Spleen (tissue), 7 donors: Measurements from ENCODE around the gene DHRSX.

Source experiments
- CTCF ChIP-seq, 11 experiments: fragments of 200-600 bp in 7 of 11; fragments of 450-650 bp in 4 of 11; sonication (generic) in 4 of 11; IDR thresholded peaks in 8 of 11; conservative IDR thresholded peaks in 3 of 11; 1 replicate in 7 of 11; 2 replicates in 4 of 11; pipeline versions ENCODE4 v1.4.0 to v1.8.0; 2016 to 2021; ENCODE audit warnings: antibody characterized with exemption in 11 of 11, inconsistent platforms in 4 of 11, mild to moderate bottlenecking in 1 of 11
- POLR2A ChIP-seq, 3 donors: fragments of 450-650 bp; IDR thresholded peaks; one replicate each; pipeline ENCODE4 v1.5.1; 2017; ENCODE audit warnings: antibody characterized with exemption in 3 of 3, mild to moderate bottlenecking in 1 of 3
- donor health status: DM: no; HTN: no; CAD: no; lungs with moderate emphysema.
- donor health status: DM: no; HTN: no; CAD: no.
- donor health status: DM: no; HTN: no; CAD: no.

- no peak for TF ChIP-seq CTCF (IDR thresholded peaks at IDR 0.05 in 8 of 11, conservative IDR thresholded peaks at IDR 0.05 in 3 of 11)
- no peak for TF ChIP-seq POLR2A (IDR thresholded peaks at IDR 0.05)
Measured at GRCh38 chrX:2424317-2424716, 76.5 kb downstream of the DHRSX start.
